Bronchus fibroblast of lung (primary cell): ENCODE results near the gene TRIM3. TPM values are rescaled to one million over a fixed set of nuclear protein-coding genes. Genes with fewer than 3 reads are reported as not detected.

Experiments
- total RNA-seq: library from RNA; depleted of rRNA; stranded (reverse); fragments of >200 nt; gene quantifications from 2 replicates; pipeline ENCODE4 v1.2.3, GENCODE V29; 2015

Gene TRIM3
- 17.1 and 18.0 TPM in 2 replicates for total RNA-seq

GRCh38 chr11:6473451-6474412 lies at the start of gene TRIM3:
Gene TRIM3, minus strand, starts transcription at chr11:6473941. Its CDS starts 8,246 bp downstream, at chr11:6465695.

DNA sequence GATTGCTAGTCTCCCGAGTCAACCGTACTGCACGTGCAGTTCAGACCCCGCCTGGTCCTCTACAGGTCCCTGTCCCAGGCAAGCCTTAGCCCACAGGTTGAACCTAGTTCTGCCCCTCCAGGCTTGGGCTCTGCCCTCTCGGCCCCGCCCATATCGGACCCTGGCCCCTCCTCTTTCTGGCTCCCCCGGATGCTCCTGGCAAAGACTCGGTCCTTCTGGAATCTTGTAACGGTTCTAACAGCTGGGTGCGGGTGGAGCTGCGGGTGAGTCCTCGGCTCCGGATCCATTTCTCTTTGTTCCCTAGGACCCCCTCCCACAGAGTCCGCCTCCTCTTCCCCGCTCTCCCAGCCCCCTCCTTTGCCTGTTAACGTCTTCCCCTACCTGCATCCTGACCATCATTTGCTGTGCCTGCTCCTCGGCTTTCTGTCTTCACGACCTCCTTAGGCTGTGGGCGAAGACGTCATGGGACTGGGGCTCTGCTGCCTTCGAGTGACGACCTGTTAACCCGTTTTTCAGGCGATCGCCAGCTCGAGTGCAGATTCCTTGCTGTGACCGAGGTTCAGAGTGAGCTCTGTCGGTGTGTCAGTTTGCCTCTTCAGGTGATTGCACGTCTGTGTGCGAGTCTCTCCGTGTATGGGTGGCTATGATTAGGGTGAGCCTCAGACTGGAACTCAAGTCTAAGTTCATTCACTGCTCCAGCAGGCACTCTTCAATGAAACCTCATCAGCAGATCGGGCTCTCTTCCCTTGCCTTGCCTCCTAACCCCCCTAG lies 23.5 kb upstream of the TRIM3 start, which contains the start of gene DNHD1:
TSS of gene DNHD1 (plus strand) at position 212 of the 771 bp plus-strand sequence. CDS start 936 bp downstream, outside the sequence.

GRCh38 chr11:6481012-6481923 lies 7.5 kb upstream of the TRIM3 start, which contains the start of the genes ARFIP2 and TIMM10B:
Gene ARFIP2, minus strand, starts transcription at chr11:6481331. Its CDS starts 910 bp downstream, at chr11:6480421.
Gene TIMM10B, plus strand, starts transcription at chr11:6481501. Its CDS starts 16 bp downstream, at chr11:6481517.

GRCh38 chr11:6440906-6441358 lies 32.8 kb downstream of the TRIM3 start, which contains the start of gene HPX:
Gene HPX, minus strand, starts transcription at chr11:6440987. Its CDS starts 24 bp downstream, at chr11:6440963.

GRCh38 chr11:6419009-6419631 lies 54.6 kb downstream of the TRIM3 start, which contains the start of gene APBB1:
Gene APBB1, minus strand, starts transcription at chr11:6419094. Its CDS starts 7,747 bp downstream, at chr11:6411347.

Other genes with a start within 250 kb of the TRIM3 start
- gene FHIP1B, start 239.3 kb downstream of the TRIM3 start, total RNA-seq = 9.4 and 10.7 TPM in 2 replicates
- gene CNGA4, start 234.9 kb downstream of the TRIM3 start, total RNA-seq = not detected in 2 replicates
- not detected in 2 replicates for gene CCKBR, start 214.1 kb downstream of the TRIM3 start, total RNA-seq
- 338 and 354 TPM in 2 replicates for gene CAVIN3, start 153.4 kb downstream of the TRIM3 start, total RNA-seq
- gene SMPD1, start 83.5 kb downstream of the TRIM3 start, total RNA-seq = 47.6 and 53.0 TPM in 2 replicates
- gene APBB1, start 54.8 kb downstream of the TRIM3 start, total RNA-seq = 41.0 and 42.2 TPM in 2 replicates
- 0.45 and 0.50 TPM in 2 replicates for gene HPX, start 33.0 kb downstream of the TRIM3 start, total RNA-seq
- gene ARFIP2, start 7.4 kb upstream of the TRIM3 start, total RNA-seq = 52.3 and 56.9 TPM in 2 replicates
- 36.1 and 54.7 TPM in 2 replicates for gene TIMM10B, start 7.6 kb upstream of the TRIM3 start, total RNA-seq
- gene DNHD1, start 23.3 kb upstream of the TRIM3 start, total RNA-seq = 2.0 and 2.1 TPM in 2 replicates
- gene RRP8, start 129.7 kb upstream of the TRIM3 start, total RNA-seq = 11.7 and 14.5 TPM in 2 replicates
- gene ILK, start 129.8 kb upstream of the TRIM3 start, total RNA-seq = 177 and 201 TPM in 2 replicates
- gene TAF10, start 138.3 kb upstream of the TRIM3 start, total RNA-seq = 100 and 104 TPM in 2 replicates
- gene TPP1, start 145.5 kb upstream of the TRIM3 start, total RNA-seq = 23.6 and 27.2 TPM in 2 replicates
- gene DCHS1, start 181.9 kb upstream of the TRIM3 start, total RNA-seq = 4.2 and 4.3 TPM in 2 replicates
- gene MRPL17, start 209.4 kb upstream of the TRIM3 start, total RNA-seq = 87.6 and 94.3 TPM in 2 replicates